Measurements from ENCODE around the gene PPDPF. TPM values are rescaled to one million over a fixed set of nuclear protein-coding genes. Genes with fewer than 3 reads are reported as not detected.

PPDPF gene
- total and polyA plus RNA-seq, 12 donors = 186 to 433 (median 270) TPM

GRCh38 chr20:63493563-63494020, 27.0 kb upstream of the PPDPF start:
- 60 to 63% methylated on average over 13 of the region's 13 CpGs for WGBS, 2 donors
- peaks cover 0 to 45% (median 41%) of the 10 kb centered on the region in 7 donors for H3K27me3 ChIP-seq
- H3K4me1 ChIP-seq = peaks cover 4 to 35% (median 21%) of the 10 kb centered on the region in 9 donors
- no peak for DNase-seq
- intact Hi-C loops (cut with DNase I) = no loop called here
- no peak for ATAC-seq
- no peak for TF ChIP-seq CTCF (IDR thresholded peaks at IDR 0.05)
- no peak overlapping the region for H3K4me3 ChIP-seq
- no peak overlapping the region for H3K27ac ChIP-seq
- H3K36me3 ChIP-seq = peaks cover 0 to 59% (median 0%) of the 10 kb centered on the region in 9 donors
- H3K9me3 ChIP-seq = no peaks in the 10 kb centered on the region

- ATAC-seq = no peak
- no peak overlapping the region for H3K27ac ChIP-seq
- no peak for DNase-seq
- TF ChIP-seq CTCF (IDR thresholded peaks at IDR 0.05) = no peak
- WGBS, 2 donors = 73% methylated on average over 7 of the region's 7 CpGs
- intact Hi-C loops (cut with DNase I) = no loop called here
- H3K27me3 ChIP-seq = peaks cover 0 to 45% (median 37%) of the 10 kb centered on the region in 7 donors
- peaks cover 0 to 54% (median 0%) of the 10 kb centered on the region in 9 donors for H3K36me3 ChIP-seq
- H3K4me1 ChIP-seq = peaks cover 4 to 31% (median 21%) of the 10 kb centered on the region in 9 donors
- H3K4me3 ChIP-seq = no peak overlapping the region
- no peaks in the 10 kb centered on the region for H3K9me3 ChIP-seq
Measured at GRCh38 chr20:63494084-63494419, 26.5 kb upstream of the PPDPF start.

- Histone ChIP-seq H3K27ac (peak overlapping the region in 1 of 10 donors; percentile 22), H3K4me3 (no peak overlapping the region), H3K9me3 (no peaks in the 10 kb centered on the region), H3K4me1 (peaks cover 8 to 35% (median 25%) of the 10 kb centered on the region in 9 donors), H3K36me3 (peaks cover 0 to 49% (median 0%) of the 10 kb centered on the region in 9 donors), H3K27me3 (peaks cover 0 to 47% (median 37%) of the 10 kb centered on the region in 7 donors)
- intact Hi-C loops (cut with DNase I) = loop anchor here in 1 of 10 donors (5.0 kb wide), 1 partner anchor 1117 kb away; no protein-coding TSS in a partner anchor
- TF ChIP-seq CTCF (IDR thresholded peaks at IDR 0.05) = no peak
- DNase-seq (no peak), ATAC-seq (no peak)
- WGBS, 2 donors = 79 to 80% methylated on average over 51 of the region's 51 CpGs
Measured at GRCh38 chr20:63494420-63495166, 26.0 kb upstream of the PPDPF start.

- 70% methylated on average over 8 of the region's 8 CpGs for WGBS, 2 donors
- Histone ChIP-seq H3K27ac (peak overlapping the region in 1 of 10 donors; percentile 22), H3K27me3 (peaks cover 0 to 49% (median 38%) of the 10 kb centered on the region in 7 donors), H3K4me3 (no peak overlapping the region), H3K36me3 (peaks cover 0 to 44% (median 0%) of the 10 kb centered on the region in 9 donors), H3K4me1 (peaks cover 10 to 41% (median 30%) of the 10 kb centered on the region in 9 donors), H3K9me3 (no peaks in the 10 kb centered on the region)
- intact Hi-C loops (cut with DNase I) = loop anchor here in 1 of 10 donors (5.0 kb wide), 1 partner anchor 1118 kb away; no protein-coding TSS in a partner anchor
- TF ChIP-seq CTCF (IDR thresholded peaks at IDR 0.05) = no peak
- ATAC-seq = no peak
- DNase-seq = no peak
Measured at GRCh38 chr20:63495167-63495720, 25.3 kb upstream of the PPDPF start.

Measured in heart right ventricle (tissue), 16 donors.